Measurements from ENCODE around the gene ATR. TPM values are rescaled to one million over a fixed set of nuclear protein-coding genes. Genes with fewer than 3 reads are reported as not detected.
"Not testable (repeated sequence)": the region's sequence is repeated elsewhere in the genome, so short reads cannot be mapped to it uniquely, and the experiment has no call there.

The ATR gene
- total RNA-seq, 1 donor = 22.1 TPM

DNA sequence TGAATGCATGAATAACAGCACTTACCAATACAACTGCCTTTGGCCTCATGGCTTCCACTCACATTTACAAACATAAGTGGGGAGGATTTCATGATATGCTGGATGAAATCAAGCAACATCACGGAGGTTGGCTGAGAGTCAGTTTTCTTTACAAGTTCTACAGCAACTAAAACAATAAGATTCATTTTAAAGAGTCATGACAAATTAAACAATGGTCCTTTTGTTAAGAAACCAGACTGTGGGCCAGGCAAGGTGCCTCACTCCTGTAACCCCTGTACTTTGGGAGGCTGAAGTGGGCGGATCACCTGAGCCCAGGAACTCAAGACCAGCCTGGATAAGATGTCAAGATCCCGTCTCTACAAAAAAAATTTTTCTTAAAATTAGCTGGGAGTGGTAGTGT is 12.4 kb downstream of the ATR start:
- DNase-seq (ENCODE audit: insufficient read length, low spot score, missing footprints) = no peak
- Histone ChIP-seq H3K27me3 (ENCODE audit: insufficient read depth, low read length) (no peaks in the 10 kb centered on the region), H3K27ac (ENCODE audit: low read depth, low read length) (no peak overlapping the region), H3K9me3 (ENCODE audit: low read depth, low read length) (no peaks in the 10 kb centered on the region), H3K79me2 (ENCODE audit: insufficient read depth, low read length) (peaks cover 34% of the 10 kb centered on the region), H3K36me3 (ENCODE audit: insufficient read depth, low read length) (peaks cover 22% of the 10 kb centered on the region), H2AFZ (ENCODE audit: low read length) (no peak overlapping the region), H3K4me3 (ENCODE audit: insufficient read depth, low read length) (no peak overlapping the region), H4K20me1 (ENCODE audit: insufficient read depth, low read length) (peaks cover 10% of the 10 kb centered on the region), H3K4me2 (ENCODE audit: insufficient read depth, low read length) (no peak overlapping the region), H3K4me1 (ENCODE audit: insufficient read depth, low read length) (no peaks in the 10 kb centered on the region)
- TF ChIP-seq, protein P1, sequence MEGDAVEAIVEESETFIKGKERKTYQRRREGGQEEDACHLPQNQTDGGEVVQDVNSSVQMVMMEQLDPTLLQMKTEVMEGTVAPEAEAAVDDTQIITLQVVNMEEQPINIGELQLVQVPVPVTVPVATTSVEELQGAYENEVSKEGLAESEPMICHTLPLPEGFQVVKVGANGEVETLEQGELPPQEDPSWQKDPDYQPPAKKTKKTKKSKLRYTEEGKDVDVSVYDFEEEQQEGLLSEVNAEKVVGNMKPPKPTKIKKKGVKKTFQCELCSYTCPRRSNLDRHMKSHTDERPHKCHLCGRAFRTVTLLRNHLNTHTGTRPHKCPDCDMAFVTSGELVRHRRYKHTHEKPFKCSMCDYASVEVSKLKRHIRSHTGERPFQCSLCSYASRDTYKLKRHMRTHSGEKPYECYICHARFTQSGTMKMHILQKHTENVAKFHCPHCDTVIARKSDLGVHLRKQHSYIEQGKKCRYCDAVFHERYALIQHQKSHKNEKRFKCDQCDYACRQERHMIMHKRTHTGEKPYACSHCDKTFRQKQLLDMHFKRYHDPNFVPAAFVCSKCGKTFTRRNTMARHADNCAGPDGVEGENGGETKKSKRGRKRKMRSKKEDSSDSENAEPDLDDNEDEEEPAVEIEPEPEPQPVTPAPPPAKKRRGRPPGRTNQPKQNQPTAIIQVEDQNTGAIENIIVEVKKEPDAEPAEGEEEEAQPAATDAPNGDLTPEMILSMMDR (IDR thresholded peaks at IDR 0.05; ENCODE audit: extremely low read depth, low read depth, low read length) = no peak

DNA sequence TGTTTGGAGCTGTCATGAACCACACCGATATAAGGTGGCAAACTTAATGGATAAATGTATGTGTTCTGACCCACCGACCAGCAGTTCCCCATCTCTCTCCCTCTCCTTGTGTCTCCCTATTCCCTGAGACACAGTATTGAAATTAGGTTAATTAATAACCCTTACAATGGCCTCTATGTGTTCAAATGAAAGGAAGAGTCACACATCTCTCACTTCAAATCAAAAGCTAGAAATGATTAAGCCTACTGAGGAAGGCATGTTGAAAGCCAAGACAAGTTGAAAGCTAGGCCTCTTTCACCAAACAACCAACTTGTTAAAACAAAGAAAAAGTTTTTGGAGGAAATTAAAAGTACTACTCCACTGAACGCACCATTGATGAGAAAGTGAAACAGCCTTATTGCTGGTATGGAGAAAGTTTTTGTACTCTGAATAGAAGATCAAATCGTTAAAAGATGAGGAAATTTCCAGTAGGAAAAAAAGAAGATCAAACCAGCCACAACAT is 15.0 kb downstream of the ATR start:
- no peak overlapping the region for H3K27ac ChIP-seq (ENCODE audit: low read depth, low read length)
- H3K27me3 ChIP-seq (ENCODE audit: insufficient read depth, low read length) = no peaks in the 10 kb centered on the region
- TF ChIP-seq, protein P1 (IDR thresholded peaks at IDR 0.05; ENCODE audit: extremely low read depth, low read depth, low read length) = no peak

DNA sequence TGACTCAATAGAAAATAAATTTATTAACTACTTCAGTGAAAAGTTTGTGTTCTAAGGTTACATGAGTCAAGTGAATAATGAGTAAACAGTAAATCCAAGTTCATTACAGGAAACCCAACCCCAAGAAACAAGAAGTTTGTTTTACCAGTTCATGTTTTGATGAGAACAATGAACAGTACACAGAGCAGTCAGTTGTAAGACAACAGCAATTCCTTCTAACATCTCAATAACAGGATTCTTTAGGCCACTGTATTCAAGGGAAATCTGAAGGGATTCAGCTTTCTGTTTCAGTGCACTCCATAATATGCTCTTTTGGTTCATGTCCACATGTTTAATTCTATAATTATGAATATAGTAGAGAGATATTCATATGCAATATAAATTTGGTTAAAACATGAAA is 18.4 kb downstream of the ATR start:
- Histone ChIP-seq H4K20me1 (ENCODE audit: insufficient read depth, low read length) (no peaks in the 10 kb centered on the region), H3K4me1 (ENCODE audit: insufficient read depth, low read length) (no peaks in the 10 kb centered on the region), H3K27ac (ENCODE audit: low read depth, low read length) (no peak overlapping the region), H3K4me3 (ENCODE audit: insufficient read depth, low read length) (no peak overlapping the region), H3K36me3 (ENCODE audit: insufficient read depth, low read length) (peaks cover 23% of the 10 kb centered on the region), H3K4me2 (ENCODE audit: insufficient read depth, low read length) (no peak overlapping the region), H3K9me3 (ENCODE audit: low read depth, low read length) (no peaks in the 10 kb centered on the region), H3K79me2 (ENCODE audit: insufficient read depth, low read length) (no peaks in the 10 kb centered on the region), H2AFZ (ENCODE audit: low read length) (no peak overlapping the region), H3K27me3 (ENCODE audit: insufficient read depth, low read length) (no peaks in the 10 kb centered on the region)
- peak; percentile 17 for DNase-seq (ENCODE audit: insufficient read length, low spot score, missing footprints)
- TF ChIP-seq, protein P1 (IDR thresholded peaks at IDR 0.05; ENCODE audit: extremely low read depth, low read depth, low read length) = no peak

More for the DNA sequence above, 15.0 kb downstream of the ATR start:
- Histone ChIP-seq H4K20me1 (ENCODE audit: insufficient read depth, low read length) (peaks cover 5% of the 10 kb centered on the region), H3K4me1 (ENCODE audit: insufficient read depth, low read length) (no peaks in the 10 kb centered on the region), H3K9me3 (ENCODE audit: low read depth, low read length) (no peaks in the 10 kb centered on the region), H3K79me2 (ENCODE audit: insufficient read depth, low read length) (peaks cover 21% of the 10 kb centered on the region), H3K36me3 (ENCODE audit: insufficient read depth, low read length) (peaks cover 26% of the 10 kb centered on the region), H3K4me3 (ENCODE audit: insufficient read depth, low read length) (no peak overlapping the region), H3K4me2 (ENCODE audit: insufficient read depth, low read length) (no peak overlapping the region), H2AFZ (ENCODE audit: low read length) (no peak overlapping the region)
- DNase-seq (ENCODE audit: insufficient read length, low spot score, missing footprints) = no peak

DNA sequence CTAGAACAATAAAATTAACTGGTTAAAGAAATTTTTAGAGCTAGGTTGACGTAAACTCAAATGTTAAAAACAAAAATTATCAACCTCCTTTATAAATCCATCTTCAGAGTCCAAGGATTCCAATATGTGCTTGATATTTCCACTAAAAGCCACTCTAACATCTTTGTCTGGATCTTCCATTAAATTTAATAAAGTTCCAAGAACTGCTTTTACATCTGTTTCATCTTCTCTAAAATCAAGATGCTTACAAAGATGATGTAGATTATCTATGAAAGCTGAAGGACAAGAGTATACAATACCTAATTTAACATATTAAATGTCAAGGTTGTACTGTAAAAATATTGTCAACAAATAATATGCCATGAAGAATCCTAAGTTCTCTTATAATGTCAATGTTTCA is 24.8 kb downstream of the ATR start:
- no peak for DNase-seq (ENCODE audit: insufficient read length, low spot score, missing footprints)
- Histone ChIP-seq H3K4me3 (ENCODE audit: insufficient read depth, low read length) (no peak overlapping the region), H3K36me3 (ENCODE audit: insufficient read depth, low read length) (peaks cover 24% of the 10 kb centered on the region), H3K27me3 (ENCODE audit: insufficient read depth, low read length) (no peaks in the 10 kb centered on the region), H2AFZ (ENCODE audit: low read length) (no peak overlapping the region), H3K79me2 (ENCODE audit: insufficient read depth, low read length) (no peaks in the 10 kb centered on the region), H3K9me3 (ENCODE audit: low read depth, low read length) (no peaks in the 10 kb centered on the region), H3K4me1 (ENCODE audit: insufficient read depth, low read length) (no peaks in the 10 kb centered on the region), H4K20me1 (ENCODE audit: insufficient read depth, low read length) (no peaks in the 10 kb centered on the region), H3K4me2 (ENCODE audit: insufficient read depth, low read length) (no peak overlapping the region), H3K27ac (ENCODE audit: low read depth, low read length) (no peak overlapping the region)
- TF ChIP-seq, protein P1 (IDR thresholded peaks at IDR 0.05; ENCODE audit: extremely low read depth, low read depth, low read length) = no peak

DNA sequence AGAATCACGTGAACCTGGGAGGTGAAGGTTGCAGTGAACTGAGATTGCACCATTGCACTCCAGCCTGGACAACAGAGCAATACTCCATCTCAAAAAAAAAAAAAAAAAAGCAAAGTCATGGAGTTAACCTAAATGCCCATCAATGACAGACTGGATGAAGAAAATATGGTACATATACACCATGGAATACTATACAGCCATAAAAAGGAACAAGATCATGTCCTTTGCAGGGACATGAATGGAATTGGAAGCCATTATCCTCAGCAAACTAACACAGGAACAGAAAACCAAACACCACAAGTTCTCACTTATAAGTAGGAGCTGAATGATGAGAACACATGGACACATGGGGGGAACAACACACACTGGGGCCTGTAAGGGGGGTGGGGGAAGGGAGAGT is 26.0 kb downstream of the ATR start:
- not testable (repeated sequence) for H3K4me1 ChIP-seq (ENCODE audit: insufficient read depth, low read length); H3K79me2 ChIP-seq (ENCODE audit: insufficient read depth, low read length); DNase-seq (ENCODE audit: insufficient read length, low spot score, missing footprints); H2AFZ ChIP-seq (ENCODE audit: low read length); H3K9me3 ChIP-seq (ENCODE audit: low read depth, low read length); H3K27me3 ChIP-seq (ENCODE audit: insufficient read depth, low read length); H3K4me2 ChIP-seq (ENCODE audit: insufficient read depth, low read length); H3K27ac ChIP-seq (ENCODE audit: low read depth, low read length); H4K20me1 ChIP-seq (ENCODE audit: insufficient read depth, low read length); H3K4me3 ChIP-seq (ENCODE audit: insufficient read depth, low read length)
- H3K36me3 ChIP-seq (ENCODE audit: insufficient read depth, low read length) = peaks cover 24% of the 10 kb centered on the region

Measured in osteoblast (primary cell).